Common myeloid progenitor, CD34-positive (primary cell): ENCODE measurements around the gene ADGRL4.

Experiments
- CTCF ChIA-PET: fragments of 350-600 bp; sonication (Branson Sonifier 250); formaldehyde crosslinking; loops from one replicate; lab custom pipeline; 2021; ENCODE audit warnings: antibody characterized with exemption; lab: Charles Lee
- POLR2A ChIA-PET: fragments of 350-600 bp; sonication (Branson Sonifier 250); formaldehyde crosslinking; loops from one replicate; lab custom pipeline; 2021; ENCODE audit warnings: antibody characterized with exemption; lab: Charles Lee
- DNase-seq, 3 donors: peaks; one replicate each; pipeline versions ENCODE4 v3.0.0 to v3.0.0-alpha.2; 2013
- H3K27ac ChIP-seq, 2 experiments: 1 replicate in 1 of 2; 2 replicates in 1 of 2; pipeline ENCODE4 v1.7.0; 2013; ENCODE audit warnings: inconsistent platforms in 2 of 2, low read length in 2 of 2, mild to moderate bottlenecking in 2 of 2, low read depth in 1 of 2, moderate library complexity in 1 of 2; ENCODE audit not compliant: severe bottlenecking in 2 of 2, insufficient read depth in 1 of 2, poor library complexity in 1 of 2
- H3K27me3 ChIP-seq, 5 experiments: replicated peaks in 2 of 5; 1 replicate in 3 of 5; 2 replicates in 2 of 5; pipeline versions ENCODE4 v1.6.1 to v1.7.0; 2013; ENCODE audit warnings: low read length in 4 of 5, mild to moderate bottlenecking in 2 of 5, moderate library complexity in 2 of 5, inconsistent platforms in 1 of 5; ENCODE audit not compliant: insufficient read depth in 5 of 5, control insufficient read depth in 4 of 5
- H3K36me3 ChIP-seq, 4 experiments: 1 replicate in 2 of 4; 2 replicates in 2 of 4; pipeline versions ENCODE4 v1.6.1 to v1.7.0; 2013; ENCODE audit warnings: low read length in 3 of 4, control low read depth in 1 of 4, mild to moderate bottlenecking in 1 of 4; ENCODE audit not compliant: control insufficient read depth in 4 of 4, insufficient read depth in 4 of 4
- H3K4me1 ChIP-seq, 4 experiments: 1 replicate in 3 of 4; 2 replicates in 1 of 4; pipeline versions ENCODE4 v1.6.1 to v1.7.1; 2013; ENCODE audit warnings: low read length in 3 of 4, mild to moderate bottlenecking in 3 of 4, control low read depth in 1 of 4, inconsistent platforms in 1 of 4, moderate library complexity in 1 of 4; ENCODE audit not compliant: control insufficient read depth in 4 of 4, insufficient read depth in 4 of 4; ENCODE audit errors: control extremely low read depth in 1 of 4
- H3K4me3 ChIP-seq, 7 experiments: 1 replicate in 4 of 7; 2 replicates in 3 of 7; pipeline versions ENCODE4 v1.5.1 to v1.7.0; 2013; ENCODE audit warnings: mild to moderate bottlenecking in 7 of 7, low read length in 6 of 7, moderate library complexity in 6 of 7, inconsistent platforms in 2 of 7, low read depth in 2 of 7, control low read depth in 1 of 7; ENCODE audit not compliant: insufficient read depth in 4 of 7, control insufficient read depth in 1 of 7; ENCODE audit errors: extremely low read depth in 1 of 7
- H3K9me3 ChIP-seq, 5 experiments: 1 replicate in 4 of 5; 2 replicates in 1 of 5; pipeline versions ENCODE4 v1.6.1 to v1.7.1; 2013; ENCODE audit warnings: low read length in 4 of 5, mild to moderate bottlenecking in 2 of 5, inconsistent platforms in 1 of 5, low read depth in 1 of 5, moderate library complexity in 1 of 5; ENCODE audit not compliant: control insufficient read depth in 4 of 5, insufficient read depth in 2 of 5; ENCODE audit errors: control extremely low read depth in 1 of 5
- WGBS: methylation state at CpG from one replicate; pipeline ENCODE4 v1.1.5; 2013; ENCODE audit not compliant: insufficient coverage; 5-methylcytosine and 5-hydroxymethylcytosine counted together

The ADGRL4 gene

GRCh38 chr1:78871249-78871648 is 135.3 kb downstream of the ADGRL4 start:
- no peak overlapping the region for H3K27ac ChIP-seq
- ChIA-PET CTCF (no interaction called here), POLR2A (no interaction called here)
- no peaks in the 10 kb centered on the region for H3K27me3 ChIP-seq
- no peak for DNase-seq
- WGBS, result 91% methylated on average over 1 of the region's 1 CpG
- H3K4me3 ChIP-seq, result no peak overlapping the region
- H3K9me3 ChIP-seq, result no peaks in the 10 kb centered on the region
- no peaks in the 10 kb centered on the region for H3K36me3 ChIP-seq
- no peaks in the 10 kb centered on the region for H3K4me1 ChIP-seq

- CTCF ChIA-PET, result no interaction called here
- Histone ChIP-seq H3K4me3 (no peak overlapping the region), H3K27ac (no peak overlapping the region), H3K27me3 (no peaks in the 10 kb centered on the region), H3K36me3 (no peaks in the 10 kb centered on the region), H3K4me1 (no peaks in the 10 kb centered on the region), H3K9me3 (no peaks in the 10 kb centered on the region)
- POLR2A ChIA-PET, result no interaction called here
- no peak for DNase-seq
- no CpG with 5 or more reads among the region's 2 CpGs for WGBS
Observed at GRCh38 chr1:78869136-78869535, 137.4 kb downstream of the ADGRL4 start.

GRCh38 chr1:78864175-78864574 is 142.4 kb downstream of the ADGRL4 start:
- Histone ChIP-seq H3K27me3 (no peaks in the 10 kb centered on the region), H3K36me3 (no peaks in the 10 kb centered on the region), H3K27ac (no peak overlapping the region), H3K4me1 (no peaks in the 10 kb centered on the region), H3K4me3 (no peak overlapping the region), H3K9me3 (peaks cover 0 to 2% (median 0%) of the 10 kb centered on the region in 5 experiments)
- DNase-seq, result no peak
- ChIA-PET POLR2A (no interaction called here), CTCF (no interaction called here)
- no CpG with 5 or more reads among the region's 2 CpGs for WGBS

GRCh38 chr1:78856096-78856495 is 150.4 kb downstream of the ADGRL4 start:
- POLR2A ChIA-PET, result no interaction called here
- H3K27me3 ChIP-seq, result no peaks in the 10 kb centered on the region
- CTCF ChIA-PET, result no interaction called here
- H3K4me1 ChIP-seq, result peaks cover 0 to 14% (median 8%) of the 10 kb centered on the region in 4 experiments
- no peaks in the 10 kb centered on the region for H3K36me3 ChIP-seq
- WGBS, result 100% methylated on average over 2 of the region's 2 CpGs
- no peak for DNase-seq
- peaks cover 0 to 2% (median 0%) of the 10 kb centered on the region in 5 experiments for H3K9me3 ChIP-seq
- H3K4me3 ChIP-seq, result no peak overlapping the region
- no peak overlapping the region for H3K27ac ChIP-seq

- Histone ChIP-seq H3K27ac (no peak overlapping the region), H3K4me1 (peaks cover 0 to 14% (median 8%) of the 10 kb centered on the region in 4 experiments), H3K27me3 (no peaks in the 10 kb centered on the region), H3K9me3 (peaks cover 0 to 2% (median 0%) of the 10 kb centered on the region in 5 experiments), H3K36me3 (no peaks in the 10 kb centered on the region), H3K4me3 (no peak overlapping the region)
- POLR2A ChIA-PET, result no interaction called here
- DNase-seq, result peak in 2 of 3 donors; percentile 60 to 66
- CTCF ChIA-PET, result no interaction called here
Observed at GRCh38 chr1:78855258-78855657, 151.3 kb downstream of the ADGRL4 start.

GRCh38 chr1:78854556-78854955 is 152.0 kb downstream of the ADGRL4 start:
- Histone ChIP-seq H3K4me1 (peaks cover 0 to 14% (median 8%) of the 10 kb centered on the region in 4 experiments), H3K27ac (no peak overlapping the region), H3K27me3 (no peaks in the 10 kb centered on the region), H3K4me3 (no peak overlapping the region), H3K9me3 (no peaks in the 10 kb centered on the region), H3K36me3 (no peaks in the 10 kb centered on the region)
- ChIA-PET CTCF (interaction anchor here (0.6 to 1.3 kb wide), 3 partner anchors 8 to 17 kb away, joined by 3 to 4 read pairs (median 3); no protein-coding TSS in a partner anchor), POLR2A (no interaction called here)
- WGBS, result 100% methylated on average over 3 of the region's 5 CpGs
- DNase-seq, result no peak

- Histone ChIP-seq H3K27me3 (no peaks in the 10 kb centered on the region), H3K36me3 (no peaks in the 10 kb centered on the region), H3K9me3 (no peaks in the 10 kb centered on the region), H3K4me1 (peaks cover 0 to 7% (median 0%) of the 10 kb centered on the region in 4 experiments), H3K27ac (no peak overlapping the region), H3K4me3 (no peak overlapping the region)
- 100% methylated on average over 4 of the region's 4 CpGs for WGBS
- ChIA-PET POLR2A (no interaction called here), CTCF (interaction anchor here (1.1 kb wide), 1 partner anchor 9 kb away, joined by 3 read pairs; no protein-coding TSS in a partner anchor)
- no peak for DNase-seq
Observed at GRCh38 chr1:78843546-78843945, 163.0 kb downstream of the ADGRL4 start.
